Astrocyte of the cerebellum (primary cell): ENCODE data around the gene ALKBH8.
"Not testable (repeated sequence)": the region's sequence is repeated elsewhere in the genome, so short reads cannot be mapped to it uniquely, and the experiment has no call there.

Experiments
- DNase-seq: peaks from one replicate; pipeline ENCODE4 v3.0.0-alpha.2; 2011; ENCODE audit warnings: low read depth
- H3K4me3 ChIP-seq: 2 replicates; pipeline ENCODE4 v1.5.1; 2011; ENCODE audit warnings: mild to moderate bottlenecking, low read depth, low read length, moderate library complexity
- CTCF ChIP-seq: IDR thresholded peaks from 2 replicates; pipeline ENCODE4 v1.5.1; 2012; ENCODE audit warnings: low read length, low read depth, moderate library complexity, mild to moderate bottlenecking; ENCODE audit errors: missing control alignments
- in situ Hi-C: cut with HindIII; loops from 2 replicates; pipeline ENCODE4 v1.10.0; 2017; ENCODE audit warnings: low sequenced_read_pairs

The ALKBH8 gene

GRCh38 chr11:107591378-107592230, 26.1 kb upstream of the ALKBH8 start:
- no peak for DNase-seq
- peak overlapping the region; percentile 67 for H3K4me3 ChIP-seq
- TF ChIP-seq CTCF = no peak
- in situ Hi-C loops = no loop called here

GRCh38 chr11:107590460-107591377, 25.2 kb upstream of the ALKBH8 start, which contains the start of gene ELMOD1:
Gene ELMOD1 (plus strand): TSS chr11:107591147. CDS start chr11:107618190, 27,043 bp downstream.
- peak within 1 kb of the TSS; percentile 67 for H3K4me3 ChIP-seq
- no peak for TF ChIP-seq CTCF
- in situ Hi-C loops = no loop called here
- DNase-seq = no peak

GRCh38 chr11:107587306-107587979, 21.9 kb upstream of the ALKBH8 start:
- no peak for TF ChIP-seq CTCF
- H3K4me3 ChIP-seq = no peak overlapping the region
- in situ Hi-C loops = no loop called here

GRCh38 chr11:107583629-107584195, 18.2 kb upstream of the ALKBH8 start:
- no peak for TF ChIP-seq CTCF
- in situ Hi-C loops = no loop called here
- no peak for DNase-seq
- H3K4me3 ChIP-seq = no peak overlapping the region

More at GRCh38 chr11:107587306-107587979, 21.9 kb upstream of the ALKBH8 start:
- DNase-seq = no peak

- no peak for DNase-seq
- in situ Hi-C loops = no loop called here
- TF ChIP-seq CTCF = no peak
Observed at GRCh38 chr11:107581147-107581546, 15.6 kb upstream of the ALKBH8 start.

GRCh38 chr11:107579169-107579568, 13.6 kb upstream of the ALKBH8 start:
- DNase-seq, in situ Hi-C loops, H3K4me3 ChIP-seq: not testable (repeated sequence)

More at GRCh38 chr11:107581147-107581546, 15.6 kb upstream of the ALKBH8 start:
- H3K4me3 ChIP-seq = no peak overlapping the region
